Epithelial cell of esophagus (primary cell): ENCODE measurements around the gene FCN2.

Source experiments
- DNase-seq: peaks from one replicate; pipeline ENCODE4 v3.0.0; 2010; ENCODE audit warnings: low read depth
- H3K4me3 ChIP-seq: 2 replicates; pipeline ENCODE4 v1.5.1; 2011; ENCODE audit warnings: mild to moderate bottlenecking, low read length, control low read depth
- CTCF ChIP-seq: IDR thresholded peaks from 2 replicates; pipeline ENCODE4 v1.5.1; 2011; ENCODE audit warnings: low read depth, mild to moderate bottlenecking, low read length, control low read depth, inconsistent platforms; ENCODE audit not compliant: insufficient read depth; ENCODE audit errors: missing control alignments

FCN2 gene

DNA sequence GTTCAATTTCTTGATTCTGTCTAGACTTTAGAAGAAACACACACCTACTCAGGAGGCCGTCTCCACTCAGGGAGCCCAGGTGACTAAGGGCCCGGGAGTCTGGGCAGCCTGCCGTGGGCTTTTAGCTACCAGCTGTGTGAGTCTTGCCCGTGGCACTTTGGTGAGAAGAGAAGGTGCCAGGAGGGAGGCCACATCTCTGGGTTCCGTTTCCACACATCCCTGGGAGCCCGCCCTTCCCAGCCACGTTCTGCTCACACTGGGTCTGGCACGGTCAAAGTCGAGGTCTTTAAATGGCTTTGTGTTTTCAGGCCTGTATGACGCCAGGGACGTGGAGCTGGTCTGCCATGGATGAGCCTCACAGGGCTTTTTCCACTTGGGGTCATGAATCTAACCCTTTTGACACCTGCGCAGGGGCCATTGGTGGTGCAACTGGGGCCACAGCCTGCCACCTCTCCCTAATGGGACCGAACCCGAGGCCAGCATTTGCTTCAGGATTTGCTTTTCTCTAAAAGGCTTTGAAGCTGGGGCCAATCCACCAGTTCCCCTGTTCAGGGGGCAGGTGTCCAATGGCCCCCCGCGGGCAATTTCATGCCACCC, 17.2 kb upstream of the FCN2 start:
- DNase-seq = no peak
- no peak for TF ChIP-seq CTCF

GRCh38 chr9:134863941-134864820, 16.4 kb upstream of the FCN2 start:
- no peak overlapping the region for H3K4me3 ChIP-seq
- no peak for DNase-seq
- TF ChIP-seq CTCF = no peak

More for the DNA sequence above, 17.2 kb upstream of the FCN2 start:
- no peak overlapping the region for H3K4me3 ChIP-seq

- TF ChIP-seq CTCF = no peak
- no peak for DNase-seq
- no peak overlapping the region for H3K4me3 ChIP-seq
Observed at GRCh38 chr9:134864821-134865190, 15.8 kb upstream of the FCN2 start.

DNA sequence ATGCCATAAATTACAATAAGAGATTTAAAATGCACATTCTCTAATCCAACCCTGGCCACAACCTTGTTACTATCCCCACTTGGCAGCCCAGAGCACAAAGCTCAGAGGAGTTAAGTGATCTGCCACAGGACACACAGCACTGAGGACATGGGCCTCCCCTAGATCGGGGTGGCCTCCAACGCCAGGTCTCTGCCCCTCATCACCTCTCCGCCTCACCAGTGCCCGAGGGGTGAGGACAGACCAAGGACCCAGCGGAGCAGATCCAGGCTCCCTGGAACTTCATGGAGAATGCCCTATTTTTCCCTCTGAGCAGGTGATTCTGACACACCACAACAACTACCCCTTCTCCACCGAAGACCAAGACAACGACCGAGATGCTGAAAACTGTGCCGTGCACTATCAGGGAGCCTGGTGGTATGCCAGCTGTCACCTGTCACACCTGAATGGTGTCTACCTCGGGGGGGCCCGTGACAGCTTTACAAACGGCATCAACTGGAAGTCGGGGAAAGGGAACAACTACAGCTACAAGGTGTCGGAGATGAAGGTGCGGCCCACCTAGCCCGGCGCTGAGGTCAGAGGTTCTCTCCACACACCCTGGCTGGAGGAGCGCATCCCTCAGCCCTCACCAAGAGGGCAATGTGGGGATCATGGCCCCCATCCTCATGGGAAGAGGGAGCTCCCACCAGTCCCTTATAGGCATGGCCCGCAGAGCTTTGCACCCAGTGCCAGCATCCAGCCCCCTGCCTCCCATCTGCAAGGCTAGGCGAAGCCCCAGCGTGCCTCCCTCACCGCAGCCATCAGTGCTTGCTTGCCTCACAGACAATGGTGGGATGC, 12.5 kb upstream of the FCN2 start:
- DNase-seq = no peak
- H3K4me3 ChIP-seq = no peak overlapping the region
- TF ChIP-seq CTCF = no peak

- TF ChIP-seq CTCF = no peak
- no peak for DNase-seq
- no peak overlapping the region for H3K4me3 ChIP-seq
Observed at GRCh38 chr9:134868751-134869553, 11.7 kb upstream of the FCN2 start.

GRCh38 chr9:134869554-134870300, 10.9 kb upstream of the FCN2 start:
- TF ChIP-seq CTCF = no peak

More at GRCh38 chr9:134869554-134870300, 10.9 kb upstream of the FCN2 start:
- DNase-seq = no peak
- no peak overlapping the region for H3K4me3 ChIP-seq
